Measurements from ENCODE around the gene CRTAC1.

Gene CRTAC1

GRCh38 chr10:97919012-97919411 lies 111.4 kb downstream of the CRTAC1 start:
- Histone ChIP-seq H3K4me1 (no peaks in the 10 kb centered on the region), H3K36me3 (replicated peaks) (no peaks in the 10 kb centered on the region), H3K4me3 (no peak overlapping the region), H3K9me3 (no peaks in the 10 kb centered on the region), H3K27me3 (ENCODE audit: low read depth) (peaks cover 5% of the 10 kb centered on the region; the same call in 1 of the 2 replicates)
- DNase-seq (ENCODE audit: low spot score in 2 of 2): no peak
- in situ Hi-C loops (cut with MboI; ENCODE audit: low sequenced_read_pairs): loop anchor here (10.0 kb wide), 1 partner anchor 126 kb away; no protein-coding TSS in a partner anchor

DNA sequence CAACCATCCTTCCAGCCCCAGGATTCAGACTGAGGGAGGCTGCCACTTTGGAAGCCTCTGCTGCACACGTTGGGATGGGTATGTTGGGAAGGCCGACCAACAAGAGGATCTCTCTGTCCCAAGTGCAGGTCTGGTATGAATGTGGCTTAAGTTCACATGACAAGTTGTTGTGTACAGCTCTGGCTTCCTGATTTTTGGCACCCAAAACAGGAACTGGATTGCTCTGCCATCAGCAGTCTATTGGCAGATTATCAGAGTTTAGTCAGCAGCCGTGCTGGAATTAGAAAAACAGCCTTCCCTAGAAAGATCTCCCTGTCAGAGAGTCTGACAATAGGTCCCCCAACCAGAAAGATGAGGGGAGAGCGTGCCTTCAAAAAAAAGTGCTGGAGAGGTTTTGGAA lies 113.8 kb downstream of the CRTAC1 start:
- in situ Hi-C loops (cut with MboI; ENCODE audit: low sequenced_read_pairs): loop anchor here (10.0 kb wide), 1 partner anchor 128 kb away; no protein-coding TSS in a partner anchor
- no peaks in the 10 kb centered on the region for H3K9me3 ChIP-seq
- no peaks in the 10 kb centered on the region for H3K4me1 ChIP-seq
- peaks cover 12% of the 10 kb centered on the region; the same call in 1 of the 2 replicates for H3K27me3 ChIP-seq (ENCODE audit: low read depth)
- H3K36me3 ChIP-seq (replicated peaks): no peaks in the 10 kb centered on the region
- no peak overlapping the region for H3K4me3 ChIP-seq
- no peak for DNase-seq (ENCODE audit: low spot score in 2 of 2)

DNA sequence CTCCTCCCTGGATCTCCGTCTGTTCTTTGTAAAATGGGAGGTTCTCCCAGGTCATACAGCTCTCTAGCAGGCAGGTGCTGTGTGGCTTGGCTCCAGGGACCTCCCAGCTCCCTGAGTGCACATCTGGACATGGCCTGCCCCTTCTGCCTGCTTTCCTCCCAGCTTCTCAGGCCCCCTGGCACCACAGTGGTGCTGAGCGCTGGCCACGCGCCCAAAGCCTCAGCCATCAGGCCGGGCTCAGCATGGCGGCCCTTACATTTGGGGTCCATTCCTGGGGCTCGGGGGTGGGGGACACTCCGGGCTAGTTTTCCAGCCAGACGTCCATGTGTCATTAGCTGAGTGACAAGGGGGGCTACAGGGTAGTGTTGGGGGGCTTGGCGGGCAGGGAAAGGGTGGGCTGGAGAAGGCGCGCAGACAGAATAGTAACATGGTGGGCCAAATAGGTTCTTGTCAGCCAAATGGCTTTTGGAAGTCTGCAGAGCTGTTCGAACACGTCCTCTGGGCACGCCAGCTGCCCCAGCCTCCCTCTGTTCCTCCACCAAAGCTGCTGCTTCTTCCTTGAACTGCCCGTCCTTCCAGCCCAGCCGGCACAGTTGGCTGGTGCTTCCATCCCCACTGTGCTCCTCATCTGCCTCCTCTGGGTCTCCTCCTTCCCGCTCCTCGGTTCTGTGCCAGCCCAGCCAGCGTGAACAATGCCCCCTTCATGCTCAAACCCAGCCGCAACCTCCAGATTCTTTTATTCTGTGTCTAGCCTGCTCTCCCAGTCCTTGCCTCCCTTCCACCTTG lies 114.9 kb downstream of the CRTAC1 start:
- Histone ChIP-seq H3K9me3 (no peaks in the 10 kb centered on the region), H3K36me3 (replicated peaks) (no peaks in the 10 kb centered on the region), H3K27me3 (ENCODE audit: low read depth) (peaks cover 16% of the 10 kb centered on the region), H3K4me1 (no peaks in the 10 kb centered on the region), H3K4me3 (no peak overlapping the region)
- DNase-seq (ENCODE audit: low spot score in 2 of 2): no peak
- in situ Hi-C loops (cut with MboI; ENCODE audit: low sequenced_read_pairs): loop anchor here (10.0 kb wide), 1 partner anchor 129 kb away; no protein-coding TSS in a partner anchor

DNA sequence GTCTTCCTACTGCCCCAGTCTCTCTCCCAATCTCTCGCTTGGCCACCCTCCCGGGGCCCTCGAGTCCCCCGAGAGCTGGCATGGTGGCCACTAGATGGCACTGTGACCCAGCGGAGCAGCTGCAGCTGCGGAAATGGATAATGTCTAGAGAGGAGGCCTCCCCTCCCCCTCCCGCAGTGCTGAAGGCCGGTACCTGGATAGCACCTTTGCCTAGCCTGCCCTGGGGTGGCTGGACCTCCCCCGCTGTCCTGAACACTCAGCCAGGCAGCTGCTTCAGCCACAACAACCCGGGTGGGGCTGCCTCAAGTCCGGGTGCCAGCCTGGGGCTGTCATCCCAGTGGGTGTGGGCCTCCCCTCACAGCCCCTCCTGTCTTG lies 115.6 kb downstream of the CRTAC1 start:
- Histone ChIP-seq H3K4me1 (no peaks in the 10 kb centered on the region), H3K36me3 (replicated peaks) (no peaks in the 10 kb centered on the region), H3K9me3 (no peaks in the 10 kb centered on the region), H3K27me3 (ENCODE audit: low read depth) (peaks cover 22% of the 10 kb centered on the region), H3K4me3 (no peak overlapping the region)
- in situ Hi-C loops (cut with MboI; ENCODE audit: low sequenced_read_pairs): loop anchor here (10.0 kb wide), 1 partner anchor 130 kb away; no protein-coding TSS in a partner anchor
- peak; percentile 45 to 88 for DNase-seq (ENCODE audit: low spot score in 2 of 2)

DNA sequence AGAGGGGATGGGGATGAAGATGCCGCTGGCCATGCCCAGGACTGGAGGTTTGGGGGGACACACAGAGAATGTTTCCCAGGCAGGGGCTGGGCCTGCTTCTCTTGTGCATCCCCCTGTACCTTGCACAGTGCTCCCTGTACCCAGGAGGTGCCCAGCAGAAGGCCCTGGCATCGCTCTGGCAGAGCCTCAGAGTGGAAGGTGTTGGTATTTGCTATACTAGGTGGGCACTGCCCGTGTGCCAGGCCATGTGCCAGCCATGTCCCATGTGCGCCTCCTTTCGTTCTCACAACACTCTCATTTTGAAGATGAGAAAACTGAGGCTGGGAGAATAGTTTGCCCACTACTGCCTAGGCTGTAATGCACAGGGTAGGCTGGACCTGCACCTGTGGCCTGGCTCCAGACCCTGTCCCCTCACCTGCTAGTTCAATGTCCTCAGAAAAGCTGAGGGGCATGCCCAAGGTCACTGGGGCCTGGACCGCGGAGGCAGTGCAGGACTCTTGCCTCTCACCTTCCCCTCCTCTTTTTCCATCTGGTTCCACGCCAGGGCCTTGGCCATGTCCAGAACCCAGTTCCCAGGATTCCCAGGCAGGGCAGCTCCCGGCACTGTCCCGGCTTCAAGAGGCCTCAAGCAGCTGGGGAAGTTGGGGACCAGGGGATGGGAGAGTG lies 116.1 kb downstream of the CRTAC1 start:
- no peak overlapping the region for H3K4me3 ChIP-seq
- no peaks in the 10 kb centered on the region for H3K9me3 ChIP-seq
- H3K27me3 ChIP-seq (ENCODE audit: low read depth): peaks cover 27% of the 10 kb centered on the region
- in situ Hi-C loops (cut with MboI; ENCODE audit: low sequenced_read_pairs): loop anchor here (10.0 kb wide), 1 partner anchor 130 kb away; no protein-coding TSS in a partner anchor
- no peak for DNase-seq (ENCODE audit: low spot score in 2 of 2)
- no peaks in the 10 kb centered on the region for H3K4me1 ChIP-seq
- no peaks in the 10 kb centered on the region for H3K36me3 ChIP-seq (replicated peaks)

DNA sequence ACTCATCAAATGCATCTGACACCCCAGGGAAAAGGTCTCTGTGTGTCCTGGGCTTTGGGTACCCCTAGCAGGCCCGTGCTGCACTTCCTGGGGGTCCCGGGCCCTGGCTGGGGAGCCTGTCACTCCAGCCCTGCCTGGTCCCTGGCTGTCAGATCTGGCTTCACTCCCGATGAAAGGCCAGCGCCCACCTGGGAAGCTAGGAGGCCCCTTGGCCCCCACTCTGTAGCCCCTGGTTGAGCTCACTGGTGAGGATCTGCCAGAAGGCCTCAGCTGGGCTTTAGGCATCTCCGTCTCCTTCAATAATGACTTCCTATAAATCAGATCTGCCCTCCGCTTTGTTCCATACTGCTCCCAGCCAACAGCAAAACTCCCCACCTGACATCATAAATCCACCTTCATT lies 116.8 kb downstream of the CRTAC1 start:
- Histone ChIP-seq H3K27me3 (ENCODE audit: low read depth) (peaks cover 34% of the 10 kb centered on the region), H3K4me1 (no peaks in the 10 kb centered on the region), H3K36me3 (replicated peaks) (no peaks in the 10 kb centered on the region), H3K9me3 (no peaks in the 10 kb centered on the region), H3K4me3 (no peak overlapping the region)
- DNase-seq (ENCODE audit: low spot score in 2 of 2): no peak
- in situ Hi-C loops (cut with MboI; ENCODE audit: low sequenced_read_pairs): loop anchor here (10.0 kb wide), 1 partner anchor 131 kb away; no protein-coding TSS in a partner anchor

DNA sequence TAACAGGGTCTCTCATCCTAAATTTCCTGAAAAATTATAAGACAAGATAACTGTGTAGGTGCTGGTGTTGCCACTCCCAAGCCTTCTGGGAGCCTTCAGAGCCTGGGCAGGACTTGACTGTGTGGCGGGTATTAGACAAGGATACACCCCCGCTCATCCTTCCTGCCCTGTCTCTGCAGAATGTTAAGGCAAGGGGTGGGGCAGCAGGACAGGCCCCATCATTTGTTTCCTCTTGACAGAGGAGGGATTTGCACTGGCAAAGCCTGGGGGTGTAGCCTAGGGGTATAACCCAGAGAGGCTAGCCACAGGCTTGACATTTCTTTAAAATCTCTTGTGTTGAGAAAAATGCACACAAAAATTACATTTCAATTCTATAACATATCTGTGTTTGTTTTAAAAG lies 117.2 kb downstream of the CRTAC1 start:
- in situ Hi-C loops (cut with MboI; ENCODE audit: low sequenced_read_pairs): loop anchor here (10.0 kb wide), 1 partner anchor 132 kb away; no protein-coding TSS in a partner anchor
- Histone ChIP-seq H3K36me3 (replicated peaks) (no peaks in the 10 kb centered on the region), H3K4me1 (no peaks in the 10 kb centered on the region), H3K4me3 (no peak overlapping the region), H3K9me3 (no peaks in the 10 kb centered on the region), H3K27me3 (ENCODE audit: low read depth) (peaks cover 36% of the 10 kb centered on the region)
- DNase-seq (ENCODE audit: low spot score in 2 of 2): no peak

GRCh38 chr10:97911217-97911616 lies 119.2 kb downstream of the CRTAC1 start:
- in situ Hi-C loops (cut with MboI; ENCODE audit: low sequenced_read_pairs): loop anchor here (10.0 kb wide), 1 partner anchor 134 kb away; no protein-coding TSS in a partner anchor
- H3K9me3 ChIP-seq: no peaks in the 10 kb centered on the region
- no peaks in the 10 kb centered on the region for H3K36me3 ChIP-seq (replicated peaks)
- H3K4me1 ChIP-seq: no peaks in the 10 kb centered on the region
- H3K4me3 ChIP-seq: no peak overlapping the region
- peaks cover 52% of the 10 kb centered on the region for H3K27me3 ChIP-seq (ENCODE audit: low read depth)
- no peak for DNase-seq (ENCODE audit: low spot score in 2 of 2)

- H3K36me3 ChIP-seq (replicated peaks): no peaks in the 10 kb centered on the region
- no peak overlapping the region for H3K4me3 ChIP-seq
- H3K9me3 ChIP-seq: no peaks in the 10 kb centered on the region
- H3K4me1 ChIP-seq: no peaks in the 10 kb centered on the region
- no peak for DNase-seq (ENCODE audit: low spot score in 2 of 2)
- peaks cover 57% of the 10 kb centered on the region for H3K27me3 ChIP-seq (ENCODE audit: low read depth)
- in situ Hi-C loops (cut with MboI; ENCODE audit: low sequenced_read_pairs): loop anchor here (10.0 kb wide), 1 partner anchor 134 kb away; no protein-coding TSS in a partner anchor
Observed at GRCh38 chr10:97910661-97911060, 119.8 kb downstream of the CRTAC1 start.

GRCh38 chr10:97907830-97908229 lies 122.6 kb downstream of the CRTAC1 start:
- in situ Hi-C loops (cut with MboI; ENCODE audit: low sequenced_read_pairs): no loop called here
- H3K36me3 ChIP-seq (replicated peaks): no peaks in the 10 kb centered on the region
- peaks cover 68% of the 10 kb centered on the region for H3K27me3 ChIP-seq (ENCODE audit: low read depth)
- no peaks in the 10 kb centered on the region for H3K9me3 ChIP-seq
- no peaks in the 10 kb centered on the region for H3K4me1 ChIP-seq
- no peak overlapping the region for H3K4me3 ChIP-seq
- DNase-seq (ENCODE audit: low spot score in 2 of 2): no peak

- Histone ChIP-seq H3K9me3 (no peaks in the 10 kb centered on the region), H3K4me1 (no peaks in the 10 kb centered on the region), H3K4me3 (no peak overlapping the region), H3K36me3 (replicated peaks) (no peaks in the 10 kb centered on the region), H3K27me3 (ENCODE audit: low read depth) (peaks cover 65% of the 10 kb centered on the region)
- in situ Hi-C loops (cut with MboI; ENCODE audit: low sequenced_read_pairs): no loop called here
- DNase-seq (ENCODE audit: low spot score in 2 of 2): no peak
Observed at GRCh38 chr10:97907211-97907610, 123.2 kb downstream of the CRTAC1 start.

- no peaks in the 10 kb centered on the region for H3K9me3 ChIP-seq
- H3K27me3 ChIP-seq (ENCODE audit: low read depth): peaks cover 52% of the 10 kb centered on the region
Observed at GRCh38 chr10:97905276-97905675, 125.1 kb downstream of the CRTAC1 start.

DNA sequence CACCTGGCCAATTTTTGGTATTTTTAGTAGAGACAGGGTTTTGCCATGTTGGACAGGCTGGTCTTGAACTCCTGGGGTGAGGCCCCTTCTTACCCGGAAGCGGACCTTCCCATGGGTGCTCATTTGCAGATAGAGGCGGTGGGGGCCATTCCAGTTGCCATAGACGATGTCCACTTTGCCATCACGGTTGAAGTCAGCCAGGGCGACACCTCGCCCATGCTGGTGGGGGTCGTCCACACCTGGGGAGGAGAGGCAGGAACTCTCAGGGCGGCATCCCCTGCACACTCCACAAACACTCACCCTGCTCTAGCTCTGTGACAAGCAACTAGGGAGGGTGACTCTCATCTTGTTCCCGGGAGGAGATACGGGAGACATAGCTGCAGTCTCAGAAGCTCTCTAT lies 125.8 kb downstream of the CRTAC1 start:
- no peaks in the 10 kb centered on the region for H3K4me1 ChIP-seq
- peaks cover 46% of the 10 kb centered on the region for H3K27me3 ChIP-seq (ENCODE audit: low read depth)

More at GRCh38 chr10:97905276-97905675, 125.1 kb downstream of the CRTAC1 start:
- no peaks in the 10 kb centered on the region for H3K36me3 ChIP-seq (replicated peaks)
- H3K4me1 ChIP-seq: no peaks in the 10 kb centered on the region
- DNase-seq (ENCODE audit: low spot score in 2 of 2): no peak
- no peak overlapping the region for H3K4me3 ChIP-seq
- in situ Hi-C loops (cut with MboI; ENCODE audit: low sequenced_read_pairs): no loop called here

GRCh38 chr10:97904018-97904381 lies 126.4 kb downstream of the CRTAC1 start:
- peaks cover 40% of the 10 kb centered on the region for H3K27me3 ChIP-seq (ENCODE audit: low read depth)
- no peaks in the 10 kb centered on the region for H3K9me3 ChIP-seq
- no peak overlapping the region for H3K4me3 ChIP-seq
- no peak for DNase-seq (ENCODE audit: low spot score in 2 of 2)
- no peaks in the 10 kb centered on the region for H3K36me3 ChIP-seq (replicated peaks)
- in situ Hi-C loops (cut with MboI; ENCODE audit: low sequenced_read_pairs): no loop called here
- H3K4me1 ChIP-seq: no peaks in the 10 kb centered on the region

More for the DNA sequence above, 125.8 kb downstream of the CRTAC1 start:
- Histone ChIP-seq H3K36me3 (replicated peaks) (no peaks in the 10 kb centered on the region), H3K4me3 (no peak overlapping the region), H3K9me3 (no peaks in the 10 kb centered on the region)
- in situ Hi-C loops (cut with MboI; ENCODE audit: low sequenced_read_pairs): no loop called here
- no peak for DNase-seq (ENCODE audit: low spot score in 2 of 2)

All from HAP-1 (cell line).